H1 (cell line): Measurements from ENCODE around the gene NOS1AP. TPM values are rescaled to one million over a fixed set of nuclear protein-coding genes. Genes with fewer than 3 reads are reported as not detected.

Experiments used
- CTCF ChIA-PET: fragments of 300-600 bp; sonication (Branson Sonifier 250); formaldehyde crosslinking; loops from one replicate; lab custom pipeline; 2021; ENCODE audit not compliant: partially characterized antibody; lab: Charles Lee
- POLR2A ChIA-PET: fragments of 300-600 bp; sonication (Branson Sonifier 250); formaldehyde crosslinking; loops from one replicate; lab custom pipeline; 2021; ENCODE audit warnings: inconsistent platforms; ENCODE audit not compliant: partially characterized antibody; lab: Charles Lee
- DNase-seq, 2 experiments: peaks; one replicate each; pipeline versions ENCODE4 v3.0.0 to v3.0.0-alpha.2; 2010 to 2022; ENCODE audit warnings: low spot score in 2 of 2, low read depth in 1 of 2, mixed read lengths in 1 of 2
- FAIRE-seq: peaks from 2 replicates; lab custom pipeline; 2011; peaks lifted over from hg19 to GRCh38; lab: Jason Lieb, UNC
- H2AFZ ChIP-seq: 2 replicates; pipeline ENCODE4 v1.8.1; 2012; ENCODE audit warnings: low read length, inconsistent platforms
- H2AK5ac ChIP-seq: 2 replicates; pipeline ENCODE4 v1.6.1; 2013; ENCODE audit warnings: low read depth, low read length
- H2BK120ac ChIP-seq: replicated peaks from 2 replicates; pipeline ENCODE3; 2013; ENCODE audit warnings: low read depth, low read length, inconsistent platforms
- H2BK12ac ChIP-seq: 2 replicates; pipeline ENCODE4 v1.6.1; 2013; ENCODE audit warnings: low read depth, low read length
- H2BK15ac ChIP-seq: 2 replicates; pipeline ENCODE4 v1.6.1; 2013; ENCODE audit warnings: low read length
- H2BK20ac ChIP-seq: 2 replicates; pipeline ENCODE4 v1.6.1; 2013; ENCODE audit warnings: low read length
- H2BK5ac ChIP-seq: 2 replicates; pipeline ENCODE4 v1.6.1; 2013; ENCODE audit warnings: low read depth, low read length
- H3K14ac ChIP-seq: 2 replicates; pipeline ENCODE4 v1.6.1; 2013; ENCODE audit warnings: inconsistent platforms; ENCODE audit not compliant: insufficient read length
- H3K18ac ChIP-seq: 2 replicates; pipeline ENCODE4 v1.6.1; 2013; ENCODE audit warnings: low read length; ENCODE audit errors: extremely low read depth
- H3K23ac ChIP-seq: 2 replicates; pipeline ENCODE4 v1.6.1; 2013; ENCODE audit warnings: inconsistent platforms; ENCODE audit not compliant: insufficient read length
- H3K23me2 ChIP-seq: 2 replicates; pipeline ENCODE4 v1.6.1; 2013; ENCODE audit warnings: low read depth, low read length
- H3K27ac ChIP-seq: 2 replicates; pipeline ENCODE4 v1.6.1; 2011; ENCODE audit warnings: low read depth, low read length, inconsistent platforms
- H3K27me3 ChIP-seq, 4 experiments: replicated peaks in 1 of 4; 1 replicate in 1 of 4; 2 replicates in 3 of 4; pipeline versions ENCODE4 v1.6.1 to v1.8.1; 2011 to 2013; ENCODE audit warnings: low read length in 3 of 4, mild to moderate bottlenecking in 3 of 4, inconsistent platforms in 2 of 4, mixed read lengths in 2 of 4, moderate library complexity in 1 of 4; ENCODE audit not compliant: control insufficient read depth in 3 of 4, insufficient read depth in 3 of 4; ENCODE audit errors: extremely low read depth in 1 of 4
- H3K36me3 ChIP-seq, 4 experiments: 2 replicates each; pipeline versions ENCODE4 v1.6.1 to v1.8.1; 2011 to 2013; ENCODE audit warnings: mild to moderate bottlenecking in 4 of 4, low read length in 3 of 4, moderate library complexity in 2 of 4, control low read depth in 1 of 4, inconsistent platforms in 1 of 4; ENCODE audit not compliant: insufficient read depth in 4 of 4, control insufficient read depth in 2 of 4
- H3K4ac ChIP-seq: replicated peaks from 2 replicates; pipeline ENCODE3; 2013; ENCODE audit warnings: low read length, low read depth, mixed read lengths, inconsistent platforms; ENCODE audit not compliant: insufficient read length
- H3K4me1 ChIP-seq, 4 experiments: replicated peaks in 1 of 4; 1 replicate in 1 of 4; 2 replicates in 3 of 4; pipeline versions ENCODE4 v1.6.1 to v1.8.1; 2011 to 2013; ENCODE audit warnings: low read length in 3 of 4, inconsistent platforms in 2 of 4, mixed read lengths in 1 of 4; ENCODE audit not compliant: insufficient read depth in 4 of 4, control insufficient read depth in 3 of 4
- H3K4me2 ChIP-seq, 2 experiments: 2 replicates each; pipeline versions ENCODE4 v1.6.1 to v1.8.1; 2011 to 2013; ENCODE audit warnings: low read depth in 2 of 2, low read length in 2 of 2, control low read depth in 1 of 2, inconsistent platforms in 1 of 2, mild to moderate bottlenecking in 1 of 2; ENCODE audit not compliant: insufficient read depth in 1 of 2
- H3K4me3 ChIP-seq, 4 experiments: fragments of 200-600, 300-600 bp in 1 of 4; sonication (generic), shearing (Covaris generic), sonication (Bioruptor Twin) in 1 of 4; 2 replicates each; pipeline versions ENCODE4 v1.5.1 to v1.8.1; 2011 to 2016; ENCODE audit warnings: low read length in 4 of 4, low read depth in 3 of 4, control low read depth in 2 of 4, inconsistent platforms in 2 of 4, mild to moderate bottlenecking in 2 of 4, mixed read lengths in 1 of 4, moderate library complexity in 1 of 4; ENCODE audit not compliant: insufficient read depth in 2 of 4; ENCODE audit errors: extremely low read depth in 1 of 4
- H3K56ac ChIP-seq: replicated peaks from 2 replicates; pipeline ENCODE3; 2013; ENCODE audit warnings: low read depth, mild to moderate bottlenecking, mixed read lengths, low read length, inconsistent platforms; ENCODE audit not compliant: insufficient read length
- H3K79me1 ChIP-seq: 2 replicates; pipeline ENCODE4 v1.6.1; 2013; ENCODE audit warnings: low read depth, low read length, control low read depth
- H3K79me2 ChIP-seq, 2 experiments: 2 replicates each; pipeline versions ENCODE4 v1.6.1 to v1.8.1; 2012 to 2013; ENCODE audit warnings: low read length in 2 of 2, mild to moderate bottlenecking in 2 of 2, inconsistent platforms in 1 of 2; ENCODE audit not compliant: insufficient read depth in 2 of 2, control insufficient read depth in 1 of 2
- H3K9ac ChIP-seq, 4 experiments: replicated peaks in 1 of 4; 1 replicate in 1 of 4; 2 replicates in 3 of 4; pipeline versions ENCODE4 v1.6.1 to v1.8.1; 2011 to 2013; ENCODE audit warnings: low read depth in 3 of 4, low read length in 3 of 4, control low read depth in 2 of 4, mild to moderate bottlenecking in 2 of 4, moderate library complexity in 2 of 4, inconsistent platforms in 1 of 4; ENCODE audit errors: extremely low read depth in 1 of 4
- H3K9me3 ChIP-seq, 2 experiments: 2 replicates each; pipeline versions ENCODE4 v1.6.1 to v1.8.1; 2012 to 2013; ENCODE audit warnings: mild to moderate bottlenecking in 2 of 2, moderate library complexity in 2 of 2, control low read depth in 1 of 2, inconsistent platforms in 1 of 2, low read depth in 1 of 2, low read length in 1 of 2, mixed read lengths in 1 of 2; ENCODE audit not compliant: insufficient read depth in 2 of 2
- H4K20me1 ChIP-seq, 2 experiments: replicated peaks in 1 of 2; 2 replicates each; pipeline versions ENCODE3 to v1.8.1; 2011 to 2013; ENCODE audit warnings: inconsistent platforms in 2 of 2, low read length in 2 of 2, mild to moderate bottlenecking in 1 of 2; ENCODE audit not compliant: insufficient read depth in 2 of 2, control insufficient read depth in 1 of 2
- H4K5ac ChIP-seq: 2 replicates; pipeline ENCODE4 v1.6.1; 2013; ENCODE audit warnings: low read length, low read depth, mixed read lengths, inconsistent platforms; ENCODE audit not compliant: insufficient read length
- H4K8ac ChIP-seq: 2 replicates; pipeline ENCODE4 v1.8.0; 2013; ENCODE audit warnings: mild to moderate bottlenecking, moderate library complexity, low read length, inconsistent platforms; ENCODE audit not compliant: insufficient read depth; ENCODE audit errors: extremely low read depth
- H4K91ac ChIP-seq: replicated peaks from 2 replicates; pipeline ENCODE3; 2013; ENCODE audit warnings: low read length, mixed read lengths, inconsistent platforms; ENCODE audit not compliant: insufficient read length
- BACH1 ChIP-seq: IDR thresholded peaks from 2 replicates; pipeline ENCODE4 v1.6.1; 2012; ENCODE audit warnings: low read length, improper control_type of control experiment
- CBX5 ChIP-seq: fragments of 300-800, 300-1000 bp; sonication (generic); IDR thresholded peaks from 2 replicates; pipeline ENCODE4 v1.7.1; 2016; ENCODE audit warnings: antibody characterized with exemption, low read length, low read depth
- CEBPB ChIP-seq: IDR thresholded peaks from 2 replicates; pipeline ENCODE4 v1.6.1; 2012; ENCODE audit warnings: low read depth, low read length
- EP300 ChIP-seq, 2 experiments: IDR thresholded peaks; 1 replicate in 1 of 2; 2 replicates in 1 of 2; pipeline ENCODE4 v1.6.1; 2011 to 2012; ENCODE audit warnings: low read depth in 2 of 2, low read length in 2 of 2, mild to moderate bottlenecking in 2 of 2, borderline replicate concordance in 1 of 2, inconsistent platforms in 1 of 2, moderate library complexity in 1 of 2
- EZH2 ChIP-seq: fragments of 200-600 bp; sonication (generic); IDR thresholded peaks from 2 replicates; pipeline ENCODE4 v1.7.1; 2012; ENCODE audit warnings: low read depth, mild to moderate bottlenecking, moderate library complexity, low read length, inconsistent platforms; ENCODE audit not compliant: severe bottlenecking
- GABPA ChIP-seq: IDR thresholded peaks from 2 replicates; pipeline ENCODE4 v1.6.1; 2011; ENCODE audit warnings: mild to moderate bottlenecking, low read length, moderate library complexity, borderline replicate concordance; ENCODE audit not compliant: insufficient read depth
- KDM4A ChIP-seq: IDR thresholded peaks from one replicate; pipeline ENCODE4 v1.7.1; 2012; ENCODE audit warnings: low read depth, mild to moderate bottlenecking, moderate library complexity, low read length, inconsistent platforms; ENCODE audit not compliant: severe bottlenecking
- MAFK ChIP-seq: IDR thresholded peaks from 2 replicates; pipeline ENCODE4 v1.6.1; 2012; ENCODE audit warnings: low read depth, mild to moderate bottlenecking, improper control_type of control experiment, low read length
- PHF8 ChIP-seq: fragments of 200-600 bp; sonication (generic); conservative IDR thresholded peaks from 2 replicates; pipeline ENCODE4 v1.7.1; 2012; ENCODE audit warnings: low read depth, mild to moderate bottlenecking, inconsistent platforms, low read length, moderate library complexity
- POLR2AphosphoS5 ChIP-seq: IDR thresholded peaks from 2 replicates; pipeline ENCODE4 v1.6.1; 2011; ENCODE audit warnings: low read depth, low read length
- RBBP5 ChIP-seq: IDR thresholded peaks from 2 replicates; pipeline ENCODE4 v1.7.1; 2012; ENCODE audit warnings: low read depth, mild to moderate bottlenecking, inconsistent platforms, low read length, moderate library complexity, borderline replicate concordance
- RFX5 ChIP-seq: IDR thresholded peaks from 2 replicates; pipeline ENCODE4 v1.6.1; 2011; ENCODE audit warnings: low read depth, low read length, improper control_type of control experiment, borderline replicate concordance
- SIRT6 ChIP-seq: IDR thresholded peaks from one replicate; pipeline ENCODE4 v1.7.1; 2012; ENCODE audit warnings: low read length, inconsistent platforms
- TAF1 ChIP-seq: IDR thresholded peaks from 2 replicates; pipeline ENCODE4 v1.6.1; 2011; ENCODE audit warnings: mild to moderate bottlenecking, low read depth, low read length
- ZNF274 ChIP-seq: IDR thresholded peaks from 2 replicates; pipeline ENCODE4 v1.7.0; 2012; ENCODE audit warnings: low read length, borderline replicate concordance; ENCODE audit errors: extremely low read depth
- WGBS, 2 experiments: shearing (Covaris generic) in 1 of 2; methylation state at CpG; one replicate each; pipeline versions ENCODE4 v1.1.6 to v1.1.7; 2013 to 2015; ENCODE audit warnings: low lambda C conversion rate in 2 of 2, mixed read lengths in 2 of 2, inconsistent platforms in 1 of 2, low coverage in 1 of 2, missing lambda C conversion rate in 1 of 2; ENCODE audit not compliant: insufficient replicate concordance in 2 of 2, insufficient coverage in 1 of 2, insufficient read length in 1 of 2; ENCODE audit errors: extremely low coverage in 1 of 2, missing lambda C conversion rate in 1 of 2; 5-methylcytosine and 5-hydroxymethylcytosine counted together
- polyA plus RNA-seq, 7 experiments: library from polyadenylated mRNA; depleted of rRNA in 3 of 7; stranded (reverse) in 5 of 7; unstranded in 2 of 7; fragments of >200 nt in 5 of 7; fragments of 200-250 nt in 2 of 7; gene quantifications; 1 replicate in 5 of 7; 2 replicates in 1 of 7; 4 replicates in 1 of 7; pipeline versions ENCODE4 v1.2.1 to v1.2.3, GENCODE V29; 2011 to 2013; ENCODE audit warnings: missing spikeins in 2 of 7, mixed read lengths in 2 of 7
- total RNA-seq: library from RNA; stranded (reverse); fragmentation: NEBNext Ultra II Directional; extraction: Animal tissue kit (Norgen Biotek cat#: 25700); gene quantifications from 2 replicates; pipeline ENCODE4 v1.2.1, GENCODE V29; 2021

NOS1AP gene
- total and polyA plus RNA-seq, 2 of the 8 experiments (the other 6 are each of a cell fraction or from before 2014, with no cell fraction given): 2.4 to 12.1 TPM

- no peaks in the 10 kb centered on the region; the same call in 1 of the 2 replicates for H3K23me2 ChIP-seq
- no peak within 1 kb of the TSS for H2BK5ac ChIP-seq
- 0 out of 2 replicates have a peak within 1 kb of the TSS, but pooled peaks have one; percentile 11 for H2AFZ ChIP-seq
- H3K56ac ChIP-seq: no peak within 1 kb of the TSS
- ChIA-PET CTCF (interaction anchor here (0.6 kb wide), 1 partner anchor 15 kb away, joined by 3 read pairs; no protein-coding TSS in a partner anchor), POLR2A (no interaction called here)
- H3K4me3 ChIP-seq: no peak within 1 kb of the TSS
- 93% methylated on average over 3 of the region's 3 CpGs; no CpG with 5 or more reads in 1 of the 2 experiments for WGBS, 2 experiments
- no peak within 1 kb of the TSS for H3K9ac ChIP-seq
- H2BK12ac ChIP-seq: no peak within 1 kb of the TSS
- H3K4ac ChIP-seq: no peak within 1 kb of the TSS
- no peak within 1 kb of the TSS for H4K91ac ChIP-seq
- no peak for DNase-seq
- H2BK15ac ChIP-seq: no peak within 1 kb of the TSS
- H2BK120ac ChIP-seq: no peak within 1 kb of the TSS
- H3K79me2 ChIP-seq: no peaks in the 10 kb centered on the region
- no peaks in the 10 kb centered on the region for H3K36me3 ChIP-seq
- H3K79me1 ChIP-seq: no peaks in the 10 kb centered on the region
- FAIRE-seq: no peak
- no peak within 1 kb of the TSS for H2BK20ac ChIP-seq
- no peak within 1 kb of the TSS for H3K27ac ChIP-seq
- H3K14ac ChIP-seq: no peak within 1 kb of the TSS
- no peak within 1 kb of the TSS for H3K18ac ChIP-seq
- no peak within 1 kb of the TSS for H4K8ac ChIP-seq
- no peak within 1 kb of the TSS for H2AK5ac ChIP-seq
- H3K4me2 ChIP-seq: no peak within 1 kb of the TSS
- H3K9me3 ChIP-seq: no peaks in the 10 kb centered on the region; a peak in 2 of 4 replicates
- H3K27me3 ChIP-seq: peaks cover 0 to 1% (median 0%) of the 10 kb centered on the region in 4 experiments; a peak in 1 of 7 replicates
- H4K5ac ChIP-seq: no peak within 1 kb of the TSS
- no peaks in the 10 kb centered on the region for H3K4me1 ChIP-seq
- no peaks in the 10 kb centered on the region for H4K20me1 ChIP-seq
- no peak within 1 kb of the TSS for H3K23ac ChIP-seq
- no peak for TF ChIP-seq GABPA
- TF ChIP-seq SIRT6: no peak
- TF ChIP-seq POLR2AphosphoS5: no peak
- no peak for TF ChIP-seq RFX5
- TF ChIP-seq ZNF274: no peak
- no peak for TF ChIP-seq CBX5
- TF ChIP-seq MAFK: no peak
- TF ChIP-seq EP300 (IDR thresholded peaks at IDR 0.05; ENCODE audit: borderline replicate concordance in 1 of 2, low read depth in 2 of 2, low read length in 2 of 2): no peak
- no peak for TF ChIP-seq RBBP5
- TF ChIP-seq EZH2: no peak
- no peak for TF ChIP-seq KDM4A
- no peak for TF ChIP-seq BACH1
- TF ChIP-seq CEBPB: no peak
- no peak for TF ChIP-seq PHF8
- TF ChIP-seq TAF1: no peak
Observed at GRCh38 chr1:162412002-162412401, 342.5 kb downstream of the NOS1AP start, which contains the start of gene SH2D1B. SH2D1B (minus strand) TSS chr1:162412136; CDS start chr1:162412016, 120 bp downstream.
